HepG2 (cell line): ENCODE measurements around the gene ZKSCAN8. TPM values are rescaled to one million over a fixed set of nuclear protein-coding genes. Genes with fewer than 3 reads are reported as not detected.

Experiments
- ATAC-seq: fragments of 200-7000 bp; cut with Tn5 transposase; 3 replicates; pipeline ENCODE4 v1.9.1; 2020; ENCODE audit warnings: mild to moderate bottlenecking, moderate library complexity
- BruUV-seq: library from RNA; stranded (reverse); fragments of 400-500 nt; replicated peaks from 2 replicates; lab custom pipeline; 2021; lab: Mats Ljungman, UMichigan
- CTCF ChIA-PET: fragments of 300-600 bp; formaldehyde crosslinking; extraction: SDS; loops from one replicate; lab custom pipeline; 2021; ENCODE audit warnings: low total read pairs, inconsistent platforms, low intra/inter-chr PET ratio; lab: Yijun Ruan, JAX
- POLR2A ChIA-PET: fragments of 350-600 bp; sonication (Branson Sonifier 250); formaldehyde crosslinking; loops from one replicate; lab custom pipeline; 2020; ENCODE audit warnings: antibody characterized with exemption, inconsistent platforms; lab: Yijun Ruan, JAX
- DNase-seq: peaks from one replicate; pipeline ENCODE4 v3.0.0-alpha.2; 2015; ENCODE audit warnings: low spot score
- FAIRE-seq: peaks from 3 replicates; lab custom pipeline; 2011; peaks lifted over from hg19 to GRCh38; lab: Jason Lieb, UNC
- H2AFZ ChIP-seq: one replicate; pipeline ENCODE4 v1.6.1; 2011; ENCODE audit warnings: low read length, inconsistent platforms
- H3K27ac ChIP-seq: fragments of 300-600 bp; 3 replicates; pipeline ENCODE4 v1.8.0; 2011; ENCODE audit warnings: mixed run types, mild to moderate bottlenecking, mixed read lengths, low read length, inconsistent platforms; ENCODE audit not compliant: insufficient read depth; ENCODE audit errors: extremely low read length
- H3K27me3 ChIP-seq, 2 experiments: fragments of 200-600 bp in 1 of 2; 2 replicates in 1 of 2; 3 replicates in 1 of 2; pipeline versions ENCODE4 v1.6.0 to v1.8.0; 2011; ENCODE audit warnings: low read length in 2 of 2, mild to moderate bottlenecking in 2 of 2, moderate library complexity in 2 of 2, inconsistent platforms in 1 of 2; ENCODE audit not compliant: insufficient read depth in 2 of 2, control insufficient read depth in 1 of 2
- H3K36me3 ChIP-seq, 2 experiments: fragments of 200-600 bp in 1 of 2; replicated peaks in 1 of 2; 2 replicates in 1 of 2; 3 replicates in 1 of 2; pipeline versions ENCODE4 v1.5.1 to v1.8.0; 2011; ENCODE audit warnings: low read length in 2 of 2, inconsistent platforms in 1 of 2; ENCODE audit not compliant: insufficient read depth in 2 of 2, control insufficient read depth in 1 of 2
- H3K4me1 ChIP-seq: 2 replicates; pipeline ENCODE4 v1.5.1; 2012; ENCODE audit warnings: low read length, inconsistent platforms; ENCODE audit not compliant: insufficient read depth
- H3K4me2 ChIP-seq: 2 replicates; pipeline ENCODE4 v1.6.0; 2011; ENCODE audit warnings: low read depth, low read length, inconsistent platforms
- H3K4me3 ChIP-seq, 3 experiments: fragments of 200-600 bp in 1 of 3; sonication (generic), shearing (Covaris generic) in 1 of 3; replicated peaks in 1 of 3; 2 replicates each; pipeline ENCODE4 v1.5.1; 2011 to 2016; ENCODE audit warnings: low read length in 3 of 3, inconsistent platforms in 2 of 3, low read depth in 2 of 3, mild to moderate bottlenecking in 2 of 3, control low read depth in 1 of 3, mixed read lengths in 1 of 3; ENCODE audit not compliant: insufficient read depth in 1 of 3
- H3K79me2 ChIP-seq: one replicate; pipeline ENCODE4 v1.6.1; 2011; ENCODE audit warnings: low read length, inconsistent platforms; ENCODE audit not compliant: insufficient read depth
- H3K9ac ChIP-seq: 2 replicates; pipeline ENCODE4 v1.6.0; 2011; ENCODE audit warnings: mild to moderate bottlenecking, low read depth, low read length, inconsistent platforms; ENCODE audit not compliant: insufficient read depth
- H3K9me3 ChIP-seq: 2 replicates; pipeline ENCODE4 v1.5.1; 2012; ENCODE audit warnings: mild to moderate bottlenecking, low read length
- H4K20me1 ChIP-seq: 2 replicates; pipeline ENCODE4 v1.6.0; 2011; ENCODE audit warnings: inconsistent platforms, mild to moderate bottlenecking, low read length, moderate library complexity; ENCODE audit not compliant: insufficient read depth
- MYPOP ChIP-seq: sonication (generic); formaldehyde crosslinking; IDR thresholded peaks from 2 replicates; pipeline ENCODE4 v1.8.1; 2023; ENCODE audit warnings: mild to moderate bottlenecking, moderate library complexity, missing genetic modification reagents
- RAD21 ChIP-seq: fragments of 450-650 bp; formaldehyde crosslinking; IDR thresholded peaks from 2 replicates; pipeline ENCODE4 v1.5.0; 2020; ENCODE audit warnings: mild to moderate bottlenecking
- RBM22 ChIP-seq: fragments of 200-400 bp; formaldehyde crosslinking; optimal IDR thresholded peaks from 2 replicates; pipeline ENCODE3; 2017; ENCODE audit warnings: mild to moderate bottlenecking, low read length, moderate library complexity
- YEATS2 ChIP-seq: sonication (generic); formaldehyde crosslinking; IDR thresholded peaks from 2 replicates; pipeline ENCODE4 v1.4.0; 2020; ENCODE audit warnings: missing genetic modification reagents, borderline replicate concordance
- ZBTB4 ChIP-seq: sonication (generic); formaldehyde crosslinking; IDR thresholded peaks from 2 replicates; pipeline ENCODE4 v1.4.0; 2020; ENCODE audit warnings: missing genetic modification reagents, mild to moderate bottlenecking, borderline replicate concordance
- ZNF143 ChIP-seq: sonication (generic); formaldehyde crosslinking; IDR thresholded peaks from 2 replicates; pipeline ENCODE4 v1.4.0; 2020; ENCODE audit warnings: missing genetic modification reagents
- WGBS: methylation state at CpG from one replicate; pipeline ENCODE4 v1.1.6; 2017; ENCODE audit warnings: low lambda C conversion rate; 5-methylcytosine and 5-hydroxymethylcytosine counted together
- in situ Hi-C: cut with HindIII; loops from 2 replicates; pipeline ENCODE4 v1.10.0; 2017; ENCODE audit warnings: low pct_unique_long_range_greater_than_20kb; ENCODE audit not compliant: extremely low pct_ligation_motif_present
- intact Hi-C: fragments of 100-400 bp; cut with micrococcal nuclease; formaldehyde crosslinking; loops from one replicate; pipeline ENCODE4 v1.10.0; 2022; ENCODE audit not compliant: unreplicated experiment
- polyA plus RNA-seq, 8 experiments: library from polyadenylated mRNA; depleted of rRNA in 3 of 8; stranded (reverse) in 7 of 8; unstranded in 1 of 8; fragments of >200 nt; fragmentation: Illumina TruSeq in 4 of 8; extraction: Trizol in 4 of 8; gene quantifications; 2 replicates each; pipeline versions ENCODE4 v1.2.1 to v1.2.3, GENCODE V29; 2011 to 2016; ENCODE audit warnings: low read depth in 4 of 8, missing spikeins in 1 of 8, mixed read lengths in 1 of 8; ENCODE audit not compliant: insufficient read depth in 1 of 8
- total RNA-seq, 5 experiments: library from RNA; depleted of rRNA; stranded (reverse); fragments of >200 nt; fragmentation: Illumina TruSeq; extraction: Trizol; gene quantifications; 2 replicates each; pipeline ENCODE4 v1.2.3, GENCODE V29; 2016; ENCODE audit warnings: low read depth in 1 of 5
- TF ChIP-seq, protein P1 (sequence below): sonication (generic); formaldehyde crosslinking; IDR thresholded peaks from 2 replicates; pipeline ENCODE4 v1.4.0; 2020; ENCODE audit warnings: missing genetic modification reagents

ZKSCAN8 gene
- total and polyA plus RNA-seq, 2 of the 13 experiments (the other 11 are each of a cell fraction or from before 2014, with no cell fraction given): 12.4 to 20.9 TPM

GRCh38 chr6:28135393-28135792, 6.3 kb upstream of the ZKSCAN8 start:
- Histone ChIP-seq H3K4me2 (peak overlapping the region; percentile 81), H3K4me1 (peaks cover 49% of the 10 kb centered on the region), H3K79me2 (peaks cover 32% of the 10 kb centered on the region), H4K20me1 (no peaks in the 10 kb centered on the region), H3K27me3 (no peaks in the 10 kb centered on the region; a peak in 1 of 5 replicates), H3K9me3 (no peaks in the 10 kb centered on the region), H3K4me3 (peak overlapping the region; percentile 81 to 91 (median 86); a peak in 5 of 6 replicates), H2AFZ (no peak overlapping the region)
- DNase-seq (no peak), FAIRE-seq (no peak), ATAC-seq (no peak)
- POLR2A ChIA-PET: interaction anchor here (1.6 to 3.8 kb wide), 2 partner anchors 10 to 248 kb away, joined by 5 to 38 read pairs; partner anchors contain the start of gene ZSCAN16
- intact Hi-C loops: no loop called here
- BruUV-seq: no TSS peak
- 43% methylated on average over 3 of the region's 3 CpGs for WGBS
- in situ Hi-C loops: loop anchor here (5.0 kb wide), 1 partner anchor 117 kb away; the partner anchor contains the start of gene ZKSCAN4
- no peak for TF ChIP-seq YEATS2 (CRISPR knock-in tag)
- TF ChIP-seq ZBTB4 (CRISPR knock-in tag): no peak
- no peak for TF ChIP-seq ZNF143 (CRISPR knock-in tag)
- TF ChIP-seq RBM22: no peak
- TF ChIP-seq, protein P1, sequence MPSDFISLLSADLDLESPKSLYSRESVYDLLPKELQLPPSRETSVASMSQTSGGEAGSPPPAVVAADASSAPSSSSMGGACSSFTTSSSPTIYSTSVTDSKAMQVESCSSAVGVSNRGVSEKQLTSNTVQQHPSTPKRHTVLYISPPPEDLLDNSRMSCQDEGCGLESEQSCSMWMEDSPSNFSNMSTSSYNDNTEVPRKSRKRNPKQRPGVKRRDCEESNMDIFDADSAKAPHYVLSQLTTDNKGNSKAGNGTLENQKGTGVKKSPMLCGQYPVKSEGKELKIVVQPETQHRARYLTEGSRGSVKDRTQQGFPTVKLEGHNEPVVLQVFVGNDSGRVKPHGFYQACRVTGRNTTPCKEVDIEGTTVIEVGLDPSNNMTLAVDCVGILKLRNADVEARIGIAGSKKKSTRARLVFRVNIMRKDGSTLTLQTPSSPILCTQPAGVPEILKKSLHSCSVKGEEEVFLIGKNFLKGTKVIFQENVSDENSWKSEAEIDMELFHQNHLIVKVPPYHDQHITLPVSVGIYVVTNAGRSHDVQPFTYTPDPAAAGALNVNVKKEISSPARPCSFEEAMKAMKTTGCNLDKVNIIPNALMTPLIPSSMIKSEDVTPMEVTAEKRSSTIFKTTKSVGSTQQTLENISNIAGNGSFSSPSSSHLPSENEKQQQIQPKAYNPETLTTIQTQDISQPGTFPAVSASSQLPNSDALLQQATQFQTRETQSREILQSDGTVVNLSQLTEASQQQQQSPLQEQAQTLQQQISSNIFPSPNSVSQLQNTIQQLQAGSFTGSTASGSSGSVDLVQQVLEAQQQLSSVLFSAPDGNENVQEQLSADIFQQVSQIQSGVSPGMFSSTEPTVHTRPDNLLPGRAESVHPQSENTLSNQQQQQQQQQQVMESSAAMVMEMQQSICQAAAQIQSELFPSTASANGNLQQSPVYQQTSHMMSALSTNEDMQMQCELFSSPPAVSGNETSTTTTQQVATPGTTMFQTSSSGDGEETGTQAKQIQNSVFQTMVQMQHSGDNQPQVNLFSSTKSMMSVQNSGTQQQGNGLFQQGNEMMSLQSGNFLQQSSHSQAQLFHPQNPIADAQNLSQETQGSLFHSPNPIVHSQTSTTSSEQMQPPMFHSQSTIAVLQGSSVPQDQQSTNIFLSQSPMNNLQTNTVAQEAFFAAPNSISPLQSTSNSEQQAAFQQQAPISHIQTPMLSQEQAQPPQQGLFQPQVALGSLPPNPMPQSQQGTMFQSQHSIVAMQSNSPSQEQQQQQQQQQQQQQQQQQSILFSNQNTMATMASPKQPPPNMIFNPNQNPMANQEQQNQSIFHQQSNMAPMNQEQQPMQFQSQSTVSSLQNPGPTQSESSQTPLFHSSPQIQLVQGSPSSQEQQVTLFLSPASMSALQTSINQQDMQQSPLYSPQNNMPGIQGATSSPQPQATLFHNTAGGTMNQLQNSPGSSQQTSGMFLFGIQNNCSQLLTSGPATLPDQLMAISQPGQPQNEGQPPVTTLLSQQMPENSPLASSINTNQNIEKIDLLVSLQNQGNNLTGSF (CRISPR knock-in tag): no peak
- TF ChIP-seq MYPOP (CRISPR knock-in tag): no peak
- no peak for TF ChIP-seq RAD21 (CRISPR knock-in tag)
- TF ChIP-seq, all 625 proteins: peak for 0
- Histone ChIP-seq H3K27ac (peak overlapping the region; percentile 10), H3K36me3 (0 out of 5 replicates have a peak, but pooled peaks cover 1 to 7% of the 10 kb centered on the region in 2 experiments), H3K9ac (peak overlapping the region; percentile 90)
- CTCF ChIA-PET: interaction anchor here (0.9 kb wide), 1 partner anchor 221 kb away, joined by 3 read pairs; no protein-coding TSS in a partner anchor
